Femur (tissue), 1 donor: ENCODE results near the gene NACC1.
A peak's percentile ranks its signal among the peaks of the same experiment; 100 is the strongest.

Source experiments
- DNase-seq: peaks from one replicate; pipeline ENCODE4 v3.0.0-alpha.2; 2017

NACC1 gene

GRCh38 chr19:13100841-13101589 is 17.0 kb upstream of the NACC1 start:
- DNase-seq, result peak; percentile 36

DNA sequence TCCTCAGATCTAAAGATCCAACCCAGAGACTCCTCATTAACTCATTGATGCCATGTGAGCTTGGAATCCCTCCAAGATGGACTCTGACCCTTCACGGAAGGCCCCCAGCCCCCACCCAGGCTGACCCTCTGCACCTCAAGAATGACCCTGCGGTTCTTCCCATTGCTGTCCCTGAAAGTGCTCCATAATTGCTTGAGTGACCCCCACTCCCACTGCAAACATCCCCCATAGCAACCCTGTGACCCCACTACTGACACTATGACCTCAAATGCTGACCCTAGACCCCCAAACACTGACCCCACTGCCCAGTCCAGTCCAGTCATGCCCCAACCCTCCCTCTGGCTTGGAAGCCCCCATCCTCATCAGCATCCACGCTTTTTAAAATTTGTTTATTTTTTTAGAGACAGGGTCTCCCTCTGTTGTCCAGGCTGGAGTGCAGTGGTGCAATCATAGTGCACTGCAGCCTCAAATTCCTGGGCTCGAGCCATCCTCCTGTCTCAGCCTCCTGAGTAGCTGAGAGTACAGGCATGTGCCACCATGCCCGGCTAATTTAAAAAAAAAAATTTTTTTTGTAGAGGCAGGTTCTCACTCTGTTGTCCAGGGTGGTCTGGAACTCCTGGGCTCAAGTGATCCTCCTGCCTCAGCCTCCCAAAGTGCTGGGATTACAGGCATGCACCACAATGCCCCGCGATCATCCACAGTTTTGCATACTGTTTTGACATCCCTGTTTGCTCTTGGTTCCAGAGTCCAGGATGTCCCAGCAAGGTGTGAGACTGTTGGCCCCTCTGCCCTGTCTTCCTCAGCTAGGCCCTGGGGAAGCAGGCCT is 16.3 kb upstream of the NACC1 start:
- DNase-seq, result no peak

- DNase-seq, result no peak
Observed at GRCh38 chr19:13102416-13102665, 15.7 kb upstream of the NACC1 start.

- peak; percentile 84 for DNase-seq
Observed at GRCh38 chr19:13102666-13103580, 15.1 kb upstream of the NACC1 start, which contains the start of gene LYL1. Gene LYL1 (minus strand): TSS chr19:13102858. CDS start chr19:13101171, 1,687 bp downstream.

- no peak for DNase-seq
Observed at GRCh38 chr19:13103581-13104359, 14.3 kb upstream of the NACC1 start.

- DNase-seq, result peak; percentile 87
Observed at GRCh38 chr19:13104360-13104847, 13.7 kb upstream of the NACC1 start.

DNA sequence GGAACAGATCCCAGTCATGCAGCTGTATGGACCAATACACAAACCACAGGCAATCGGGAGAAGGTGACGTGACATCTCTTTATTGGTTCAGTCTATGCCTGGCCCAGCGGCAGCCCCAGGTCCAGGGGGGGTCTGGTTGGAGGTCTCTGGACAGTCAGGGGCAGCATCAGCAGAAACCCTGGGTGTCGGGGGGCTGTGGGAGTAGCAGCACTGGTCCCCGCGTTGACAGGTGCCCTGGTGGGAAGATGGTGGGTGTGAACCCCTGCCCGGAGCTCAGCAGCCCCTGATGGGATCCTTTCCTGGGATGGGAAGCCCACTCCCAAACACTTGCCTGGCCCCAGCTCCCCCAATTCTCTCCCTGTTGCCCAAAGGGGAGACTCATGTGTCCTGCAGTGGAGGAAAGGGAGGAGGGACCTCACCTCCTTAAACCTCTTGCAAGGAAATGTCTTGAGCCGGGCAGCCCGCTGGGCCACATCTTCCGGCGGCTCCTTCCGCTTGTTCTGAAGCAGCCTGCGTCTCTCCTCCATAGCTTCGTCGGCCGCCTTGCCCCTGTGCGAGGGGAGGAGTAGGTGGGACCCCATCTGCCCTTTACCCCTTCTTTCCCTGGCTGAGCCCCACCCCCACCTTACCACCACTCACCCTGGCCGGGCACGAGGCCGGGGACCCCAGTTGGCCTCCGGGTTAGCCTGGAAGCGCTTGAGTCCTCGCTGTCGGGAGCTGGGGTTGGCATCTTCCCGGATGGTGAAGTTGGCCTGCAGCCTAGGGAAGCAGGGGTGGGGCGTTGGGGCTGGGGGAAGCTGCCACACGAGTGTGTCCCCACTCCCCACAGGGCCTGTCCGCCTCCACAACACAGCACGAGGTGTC is 13.0 kb upstream of the NACC1 start:
- DNase-seq, result no peak

DNA sequence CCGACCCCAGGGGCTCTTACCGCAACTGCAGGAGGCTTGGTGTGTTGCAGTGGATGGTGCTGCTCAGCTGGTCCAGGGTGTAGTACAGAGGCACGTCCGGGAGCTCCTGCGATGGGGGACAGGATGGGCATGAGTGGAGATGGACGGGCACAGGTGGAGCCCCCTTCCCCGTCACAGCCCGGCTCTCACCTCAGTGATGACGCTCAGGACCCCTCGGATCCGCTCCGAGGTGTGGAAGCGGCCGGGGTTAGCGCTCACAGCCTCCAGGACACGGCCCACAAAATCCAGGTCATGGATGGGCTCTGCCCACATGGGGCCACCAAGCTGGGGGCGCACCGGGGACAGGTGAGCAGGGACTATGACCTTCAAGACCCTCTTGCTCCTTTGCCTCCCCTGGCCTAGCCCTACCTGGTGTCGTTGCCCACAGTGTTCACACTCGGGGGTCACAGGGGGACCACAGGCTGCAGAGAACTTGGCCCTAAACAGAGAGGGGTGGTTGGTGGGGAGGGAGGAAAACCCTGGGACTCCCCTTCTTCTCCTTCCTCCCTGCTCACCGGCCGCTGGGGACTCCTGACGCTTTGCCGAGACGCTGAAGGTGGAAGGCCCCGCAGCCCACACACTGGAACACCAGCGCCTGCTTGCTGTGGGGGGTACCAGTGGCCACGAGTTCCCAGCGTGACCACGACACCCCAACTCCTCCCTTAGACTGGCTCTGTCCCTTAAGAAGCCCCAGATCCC is 8.5 kb upstream of the NACC1 start:
- DNase-seq, result no peak

DNA sequence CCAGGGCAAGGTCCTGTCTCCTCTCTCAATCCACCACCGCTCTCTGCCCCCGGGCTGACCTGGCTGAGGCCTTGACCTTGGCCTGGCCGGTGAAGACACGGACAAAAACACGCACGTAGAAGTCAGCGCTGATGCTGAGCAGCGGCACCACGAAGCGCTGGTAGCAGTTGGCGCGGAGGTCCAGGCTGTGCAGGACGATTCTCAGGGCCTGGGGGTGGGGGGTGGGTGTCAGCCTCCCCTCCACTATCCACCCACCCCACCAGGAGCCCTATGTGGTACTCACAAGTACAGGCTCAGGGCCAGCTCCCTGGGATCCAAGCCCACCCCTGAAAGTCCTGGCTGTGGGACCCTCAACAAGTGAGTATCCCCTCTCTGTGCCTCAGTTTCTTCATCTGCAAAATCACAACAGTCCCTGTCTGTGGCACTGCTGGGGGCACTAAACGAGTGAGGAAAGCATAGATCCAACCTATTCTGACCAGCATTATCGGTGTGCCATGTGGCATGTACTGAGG is 7.9 kb upstream of the NACC1 start:
- DNase-seq, result no peak

DNA sequence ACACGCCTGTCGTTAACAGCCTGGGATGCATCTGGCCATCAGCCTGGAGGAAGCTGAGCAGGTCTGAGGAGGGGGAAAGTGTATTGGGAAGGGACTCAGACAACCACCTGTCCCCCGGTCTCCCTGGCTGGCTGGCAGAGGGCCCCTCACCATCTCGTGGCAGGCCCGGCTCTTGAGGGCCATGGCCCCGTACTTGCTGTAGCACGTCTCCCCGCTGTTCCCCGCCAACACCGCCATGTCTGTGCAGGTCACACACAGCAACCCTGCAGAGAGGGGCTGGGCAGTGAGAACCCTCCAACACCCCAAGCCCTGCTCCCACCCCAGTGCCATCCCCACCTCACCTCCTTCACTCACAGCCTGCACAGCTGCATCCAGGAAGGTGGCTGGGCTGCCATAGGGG is 5.5 kb upstream of the NACC1 start:
- DNase-seq, result no peak

GRCh38 chr19:13115936-13116281 is 2.2 kb upstream of the NACC1 start:
- no peak for DNase-seq

- peak; percentile 93 for DNase-seq
Observed at GRCh38 chr19:13116282-13117175, 1.5 kb upstream of the NACC1 start, which contains the start of gene TRMT1. Gene TRMT1 (minus strand): TSS chr19:13116740. CDS start chr19:13116399, 341 bp downstream.

GRCh38 chr19:13117176-13117771 is 790 bp upstream of the NACC1 start:
- no peak for DNase-seq

GRCh38 chr19:13118424-13119193 is 545 bp downstream of the NACC1 start:
- peak; percentile 66 for DNase-seq

GRCh38 chr19:13119627-13120026 is 1.6 kb downstream of the NACC1 start:
- no peak for DNase-seq

DNA sequence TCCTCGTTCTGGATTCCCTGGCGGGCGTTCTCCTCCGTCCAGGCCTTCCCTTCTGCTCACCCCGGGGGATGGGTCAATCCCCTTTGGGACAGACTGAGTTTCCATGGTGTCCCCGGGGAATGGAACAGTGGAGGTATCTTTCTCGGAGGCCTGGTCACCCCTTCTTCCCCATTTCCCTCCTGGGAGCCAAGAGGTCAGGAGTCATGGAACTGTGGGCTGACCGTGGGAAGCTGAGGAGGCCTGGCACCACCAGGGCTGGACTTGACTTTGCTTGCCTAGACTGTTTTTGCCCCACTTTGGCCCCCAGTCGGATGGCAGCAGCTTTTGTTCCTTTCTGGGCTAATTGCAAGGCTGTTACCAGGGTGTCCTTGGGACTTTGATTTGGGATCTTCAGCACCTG is 2.0 kb downstream of the NACC1 start:
- DNase-seq, result no peak

DNA sequence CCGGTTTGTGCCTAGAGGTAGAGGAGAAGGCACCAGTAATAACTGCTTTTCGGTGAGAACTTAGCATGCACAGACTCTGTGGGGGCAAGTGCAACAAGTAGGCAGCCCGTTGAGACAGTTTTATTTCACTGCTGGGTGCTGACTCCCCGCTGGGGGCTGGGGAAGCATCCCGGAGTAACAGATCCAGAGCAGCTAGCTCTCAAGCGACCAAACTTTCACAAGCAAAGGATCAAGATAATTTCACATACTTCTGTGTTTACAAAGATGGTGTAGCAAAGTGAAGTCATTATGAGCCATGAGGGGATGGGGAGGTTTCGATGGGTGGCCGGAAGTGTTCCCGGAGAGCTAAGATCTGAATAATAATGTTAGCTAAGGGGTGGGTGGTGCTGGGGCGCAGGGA is 2.8 kb downstream of the NACC1 start:
- DNase-seq, result no peak
